Muscle of leg (tissue), 11 donors: Measurements from ENCODE around the gene MUC2. TPM values are rescaled to one million over a fixed set of nuclear protein-coding genes. Genes with fewer than 3 reads are reported as not detected.

Experiments used
- DNase-seq: peaks from one replicate; pipeline ENCODE4 v3.0.0; 2013
- H3K27ac ChIP-seq: one replicate; pipeline ENCODE4 v1.5.1; 2013; ENCODE audit warnings: mild to moderate bottlenecking, low read length, control low read depth
- H3K27me3 ChIP-seq: one replicate; pipeline ENCODE4 v1.6.1; 2013; ENCODE audit warnings: low read length; ENCODE audit not compliant: control insufficient read depth, insufficient read depth
- H3K36me3 ChIP-seq: one replicate; pipeline ENCODE4 v1.6.1; 2013; ENCODE audit warnings: low read length; ENCODE audit not compliant: control insufficient read depth, insufficient read depth
- H3K4me1 ChIP-seq: one replicate; pipeline ENCODE4 v1.6.1; 2013; ENCODE audit warnings: low read length; ENCODE audit not compliant: control insufficient read depth, insufficient read depth
- H3K4me3 ChIP-seq: one replicate; pipeline ENCODE4 v1.5.1; 2013; ENCODE audit warnings: low read length, control low read depth
- H3K9me3 ChIP-seq: replicated peaks from 2 replicates; pipeline ENCODE4 v1.6.1; 2013; ENCODE audit warnings: low read depth, low read length; ENCODE audit not compliant: control insufficient read depth
- WGBS: methylation state at CpG from one replicate; pipeline ENCODE4 v1.1.5; 2013; ENCODE audit warnings: missing lambda C conversion rate; ENCODE audit not compliant: insufficient coverage; 5-methylcytosine and 5-hydroxymethylcytosine counted together
- polyA plus RNA-seq, 8 donors: library from polyadenylated mRNA; unstranded; fragments of 120-200 nt; gene quantifications; one replicate each; pipeline versions ENCODE4 v1.2.1 to v1.2.3, GENCODE V29; 2013; ENCODE audit warnings: inconsistent platforms in 1 of 8, low replicate concordance in 1 of 8; ENCODE audit not compliant: insufficient read length in 8 of 8, insufficient read depth in 1 of 8
- total RNA-seq: library from RNA; stranded (reverse); fragments of 120-200 nt; gene quantifications from one replicate; pipeline ENCODE4 v1.2.4, GENCODE V29; 2013

MUC2 gene
- total and polyA plus RNA-seq, 9 donors = 0.01 to 2.2 (median 0.04) TPM; not detected in 3

- H3K36me3 ChIP-seq = no peaks in the 10 kb centered on the region
- H3K9me3 ChIP-seq = no peaks in the 10 kb centered on the region
- no peak for DNase-seq
- no peak overlapping the region for H3K4me3 ChIP-seq
- no peak overlapping the region for H3K27ac ChIP-seq
- H3K4me1 ChIP-seq = no peaks in the 10 kb centered on the region
- 73% methylated on average over 11 of the region's 13 CpGs for WGBS
- no peaks in the 10 kb centered on the region for H3K27me3 ChIP-seq
These were observed 37.7 kb upstream of the MUC2 start for GRCh38 chr11:1036931-1037330.

DNA sequence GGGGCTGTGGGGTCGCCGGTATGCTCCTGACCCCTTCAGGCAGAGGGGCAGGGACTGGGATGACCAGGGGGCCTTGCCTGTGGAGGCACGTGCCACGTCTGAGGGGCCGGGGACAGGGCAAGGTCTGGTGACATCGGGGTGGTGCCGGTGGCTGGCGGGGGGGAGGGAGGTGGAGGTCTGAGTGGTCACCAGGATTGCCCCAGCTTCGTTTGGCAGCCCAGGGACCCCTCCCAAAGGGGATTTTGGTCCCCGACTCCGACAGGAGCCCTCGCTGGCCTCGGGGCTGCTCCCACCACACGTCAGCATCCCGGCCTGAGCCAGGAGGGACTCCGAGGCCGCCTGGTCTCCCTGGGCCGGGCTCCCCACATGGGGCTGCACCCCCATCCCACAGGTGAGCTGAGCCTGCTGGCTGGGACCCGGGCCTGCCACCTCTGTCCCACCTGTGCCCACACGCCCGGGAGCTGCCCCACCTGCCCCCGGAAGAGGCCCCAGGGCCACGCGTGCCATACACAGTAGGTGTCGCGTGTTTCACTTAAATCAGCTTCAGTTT lies 37.1 kb upstream of the MUC2 start:
- DNase-seq = no peak
- H3K9me3 ChIP-seq = no peaks in the 10 kb centered on the region
- no peaks in the 10 kb centered on the region for H3K4me1 ChIP-seq
- no peaks in the 10 kb centered on the region for H3K36me3 ChIP-seq
- 77% methylated on average over 24 of the region's 26 CpGs for WGBS
- H3K27ac ChIP-seq = no peak overlapping the region
- no peaks in the 10 kb centered on the region for H3K27me3 ChIP-seq
- no peak overlapping the region for H3K4me3 ChIP-seq

DNA sequence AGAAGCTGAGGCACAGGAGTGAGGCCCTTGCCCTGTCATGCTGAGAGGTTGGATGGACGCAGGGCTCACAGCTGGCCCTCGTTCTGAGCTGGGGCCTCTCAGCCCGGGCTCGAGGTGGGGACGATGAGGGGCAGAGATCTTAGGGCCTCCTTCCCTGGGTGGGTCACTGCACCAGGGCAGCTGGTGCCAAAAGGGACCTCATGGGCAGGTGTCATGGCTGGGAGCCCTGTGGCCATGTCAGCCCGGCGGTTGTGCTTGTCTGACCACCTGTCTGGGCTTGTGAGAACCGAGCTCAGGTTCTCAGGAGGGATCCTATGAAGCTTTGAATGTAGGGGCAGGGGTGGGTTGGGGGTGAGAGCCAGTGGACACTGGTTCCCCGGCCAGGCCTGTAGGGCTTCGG lies 36.3 kb upstream of the MUC2 start:
- DNase-seq = no peak
- Histone ChIP-seq H3K9me3 (no peaks in the 10 kb centered on the region), H3K4me3 (no peak overlapping the region), H3K4me1 (no peaks in the 10 kb centered on the region), H3K27ac (no peak overlapping the region), H3K27me3 (no peaks in the 10 kb centered on the region), H3K36me3 (no peaks in the 10 kb centered on the region)
- 64% methylated on average over 9 of the region's 10 CpGs for WGBS

GRCh38 chr11:1038921-1039320 lies 35.8 kb upstream of the MUC2 start:
- Histone ChIP-seq H3K36me3 (no peaks in the 10 kb centered on the region), H3K4me1 (no peaks in the 10 kb centered on the region), H3K27me3 (peaks cover 2% of the 10 kb centered on the region), H3K9me3 (no peaks in the 10 kb centered on the region), H3K27ac (no peak overlapping the region), H3K4me3 (no peak overlapping the region)
- no peak for DNase-seq
- WGBS = 92% methylated on average over 12 of the region's 12 CpGs

DNA sequence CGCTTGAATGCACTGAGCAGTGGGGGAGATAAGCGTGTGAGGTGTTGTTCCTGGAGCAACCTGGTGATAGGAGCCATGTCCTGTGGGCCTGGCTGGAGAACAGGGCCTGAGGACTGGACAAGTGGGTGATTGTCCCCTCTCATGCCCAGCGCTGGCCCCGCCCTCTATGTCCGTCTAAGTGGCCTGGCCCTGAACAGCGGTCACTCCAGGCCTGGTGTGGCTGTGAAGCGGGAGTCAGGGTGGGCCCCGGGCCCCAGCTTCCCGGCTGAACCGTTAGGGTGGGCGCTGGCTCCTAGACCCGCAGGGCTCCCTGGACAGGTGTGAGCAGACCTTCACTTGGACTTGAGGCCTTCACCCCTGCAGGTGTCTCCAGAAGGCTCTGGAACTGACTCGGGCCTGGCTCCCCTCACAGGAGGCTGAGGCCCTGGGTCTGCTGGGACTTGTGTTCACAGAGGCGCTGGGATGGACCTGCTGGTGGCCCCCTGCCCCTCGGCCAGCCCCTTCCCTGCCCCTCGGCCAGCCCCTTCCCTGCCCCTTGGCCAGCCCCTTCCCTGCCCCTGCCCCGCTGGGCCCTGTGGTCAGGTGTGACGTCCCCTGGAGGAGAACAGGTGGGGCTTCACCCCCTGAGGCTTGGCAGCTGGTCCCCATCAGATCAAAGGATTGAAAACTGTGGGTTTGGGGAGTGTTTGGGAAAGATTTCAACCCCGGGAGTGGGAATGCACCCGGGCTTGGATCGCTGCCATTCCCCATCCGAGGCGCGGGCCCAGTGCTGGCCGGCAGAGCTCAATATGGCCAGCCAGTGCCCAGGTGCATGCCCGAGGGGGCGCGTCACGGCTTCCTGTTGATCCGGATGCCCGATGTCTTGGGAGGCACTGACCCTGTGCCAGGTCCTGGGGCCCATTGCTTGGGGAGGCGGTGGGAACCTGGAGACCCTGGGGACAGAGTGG lies 34.9 kb upstream of the MUC2 start:
- no peak for DNase-seq
- no peaks in the 10 kb centered on the region for H3K4me1 ChIP-seq
- H3K4me3 ChIP-seq = no peak overlapping the region
- no peaks in the 10 kb centered on the region for H3K36me3 ChIP-seq
- peaks cover 2% of the 10 kb centered on the region for H3K27me3 ChIP-seq
- H3K9me3 ChIP-seq = no peaks in the 10 kb centered on the region
- no peak overlapping the region for H3K27ac ChIP-seq
- WGBS = 73% methylated on average over 30 of the region's 32 CpGs

DNA sequence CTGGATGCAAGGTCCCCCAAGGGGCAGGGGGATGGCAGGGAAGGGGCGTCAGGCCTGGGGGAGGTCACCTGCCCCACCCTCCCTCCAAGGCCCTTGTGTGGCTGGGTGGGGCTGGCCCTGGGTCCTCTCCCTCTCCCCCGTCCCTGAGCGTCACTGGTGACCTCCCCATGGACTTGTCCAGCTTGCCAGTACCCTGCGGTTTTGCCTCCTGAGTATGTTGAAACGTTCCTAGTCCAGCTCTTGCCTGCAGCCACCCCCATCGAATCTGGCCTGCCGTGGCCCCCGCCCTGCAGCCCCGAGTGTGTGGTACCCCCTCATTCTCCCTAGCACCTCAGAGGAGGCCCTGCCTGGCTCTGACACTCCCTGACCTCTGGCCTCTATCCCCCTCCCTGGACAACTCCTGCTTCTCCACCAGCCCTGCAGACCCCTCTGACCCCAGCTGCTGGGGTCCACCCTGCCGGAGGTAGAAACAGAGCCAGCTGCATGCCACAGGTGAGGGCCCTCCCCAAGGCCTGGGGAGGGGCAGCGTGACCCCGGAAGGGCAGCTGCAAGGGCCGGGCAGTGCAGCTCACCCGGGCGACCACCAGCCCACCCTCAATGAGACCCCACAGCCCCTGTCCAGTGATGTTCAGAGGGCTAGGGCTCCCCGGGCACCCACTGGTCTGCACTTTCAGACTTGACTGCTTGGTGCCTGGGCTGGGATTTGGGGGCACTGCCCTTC lies 34.1 kb upstream of the MUC2 start:
- Histone ChIP-seq H3K9me3 (no peaks in the 10 kb centered on the region), H3K36me3 (no peaks in the 10 kb centered on the region), H3K27ac (no peak overlapping the region), H3K4me1 (no peaks in the 10 kb centered on the region), H3K4me3 (no peak overlapping the region), H3K27me3 (peaks cover 2% of the 10 kb centered on the region)
- DNase-seq = no peak
- 62% methylated on average over 11 of the region's 16 CpGs for WGBS

GRCh38 chr11:1041149-1041467 lies 33.6 kb upstream of the MUC2 start:
- no peak for DNase-seq
- no peaks in the 10 kb centered on the region for H3K9me3 ChIP-seq
- no peaks in the 10 kb centered on the region for H3K36me3 ChIP-seq
- H3K4me3 ChIP-seq = no peak overlapping the region
- WGBS = no CpG with 5 or more reads among the region's 8 CpGs
- H3K4me1 ChIP-seq = no peaks in the 10 kb centered on the region
- H3K27ac ChIP-seq = no peak overlapping the region
- peaks cover 2% of the 10 kb centered on the region for H3K27me3 ChIP-seq

- whole genome bisulfite sequencing = 100% methylated on average over 1 of the region's 9 CpGs
- no peaks in the 10 kb centered on the region for H3K9me3 ChIP-seq
- H3K27ac ChIP-seq = no peak overlapping the region
- H3K27me3 ChIP-seq = peaks cover 2% of the 10 kb centered on the region
- no peak for DNase-seq
- no peaks in the 10 kb centered on the region for H3K4me1 ChIP-seq
- H3K36me3 ChIP-seq = no peaks in the 10 kb centered on the region
- H3K4me3 ChIP-seq = no peak overlapping the region
These were observed 33.2 kb upstream of the MUC2 start for GRCh38 chr11:1041471-1041870.

- 74% methylated on average over 13 of the region's 18 CpGs for WGBS
- peaks cover 3% of the 10 kb centered on the region for H3K27me3 ChIP-seq
- DNase-seq = no peak
- no peaks in the 10 kb centered on the region for H3K36me3 ChIP-seq
- no peak overlapping the region for H3K4me3 ChIP-seq
- no peaks in the 10 kb centered on the region for H3K4me1 ChIP-seq
- no peaks in the 10 kb centered on the region for H3K9me3 ChIP-seq
- no peak overlapping the region for H3K27ac ChIP-seq
These were observed 32.6 kb upstream of the MUC2 start for GRCh38 chr11:1041936-1042608.
